HepG2 (cell line): Measurements from ENCODE around the gene CCM2. TPM values are rescaled to one million over a fixed set of nuclear protein-coding genes. Genes with fewer than 3 reads are reported as not detected.

Experiments
- AGO1 ChIP-seq: fragments of 200-400 bp; formaldehyde crosslinking; IDR thresholded peaks from 2 replicates; pipeline ENCODE4 v1.6.1; 2017; ENCODE audit warnings: mild to moderate bottlenecking, low read depth, low read length, moderate library complexity; ENCODE audit not compliant: poor library complexity, severe bottlenecking
- ELK4 ChIP-seq: sonication (generic); formaldehyde crosslinking; IDR thresholded peaks from 2 replicates; pipeline ENCODE4 v1.9.0; 2021; ENCODE audit warnings: missing genetic modification reagents, borderline replicate concordance
- TSC22D2 ChIP-seq: sonication (generic); formaldehyde crosslinking; IDR thresholded peaks from 2 replicates; pipeline ENCODE4 v1.5.1; 2020; ENCODE audit warnings: missing genetic modification reagents, mild to moderate bottlenecking, borderline replicate concordance
- ZBED4 ChIP-seq: sonication (generic); formaldehyde crosslinking; IDR thresholded peaks from 2 replicates; pipeline ENCODE4 v1.4.0; 2020; ENCODE audit warnings: missing genetic modification reagents, borderline replicate concordance
- ZNF512B ChIP-seq: sonication (generic); formaldehyde crosslinking; IDR thresholded peaks from 2 replicates; pipeline ENCODE4 v1.5.1; 2020; ENCODE audit warnings: missing genetic modification reagents, mild to moderate bottlenecking, borderline replicate concordance
- polyA plus RNA-seq, 8 experiments: library from polyadenylated mRNA; depleted of rRNA in 3 of 8; stranded (reverse) in 7 of 8; unstranded in 1 of 8; fragments of >200 nt; fragmentation: Illumina TruSeq in 4 of 8; extraction: Trizol in 4 of 8; gene quantifications; 2 replicates each; pipeline versions ENCODE4 v1.2.1 to v1.2.3, GENCODE V29; 2011 to 2016; ENCODE audit warnings: low read depth in 4 of 8, missing spikeins in 1 of 8, mixed read lengths in 1 of 8; ENCODE audit not compliant: insufficient read depth in 1 of 8
- total RNA-seq, 5 experiments: library from RNA; depleted of rRNA; stranded (reverse); fragments of >200 nt; fragmentation: Illumina TruSeq; extraction: Trizol; gene quantifications; 2 replicates each; pipeline ENCODE4 v1.2.3, GENCODE V29; 2016; ENCODE audit warnings: low read depth in 1 of 5

CCM2 gene
- total and polyA plus RNA-seq, 2 of the 13 experiments (the other 11 are each of a cell fraction or from before 2014, with no cell fraction given) = 13.7 to 15.8 TPM

- no peak for TF ChIP-seq ZBED4
- TF ChIP-seq ZNF512B (CRISPR knock-in tag) = no peak
- TF ChIP-seq TSC22D2 (CRISPR knock-in tag) = no peak
- no peak for TF ChIP-seq AGO1
- TF ChIP-seq ELK4 (CRISPR knock-in tag) = no peak
Measured at GRCh38 chr7:45100761-45101480, 100.9 kb downstream of the CCM2 start (continued).
